ENCODE results near the gene WDR33.

- TF ChIP-seq, protein P1, sequence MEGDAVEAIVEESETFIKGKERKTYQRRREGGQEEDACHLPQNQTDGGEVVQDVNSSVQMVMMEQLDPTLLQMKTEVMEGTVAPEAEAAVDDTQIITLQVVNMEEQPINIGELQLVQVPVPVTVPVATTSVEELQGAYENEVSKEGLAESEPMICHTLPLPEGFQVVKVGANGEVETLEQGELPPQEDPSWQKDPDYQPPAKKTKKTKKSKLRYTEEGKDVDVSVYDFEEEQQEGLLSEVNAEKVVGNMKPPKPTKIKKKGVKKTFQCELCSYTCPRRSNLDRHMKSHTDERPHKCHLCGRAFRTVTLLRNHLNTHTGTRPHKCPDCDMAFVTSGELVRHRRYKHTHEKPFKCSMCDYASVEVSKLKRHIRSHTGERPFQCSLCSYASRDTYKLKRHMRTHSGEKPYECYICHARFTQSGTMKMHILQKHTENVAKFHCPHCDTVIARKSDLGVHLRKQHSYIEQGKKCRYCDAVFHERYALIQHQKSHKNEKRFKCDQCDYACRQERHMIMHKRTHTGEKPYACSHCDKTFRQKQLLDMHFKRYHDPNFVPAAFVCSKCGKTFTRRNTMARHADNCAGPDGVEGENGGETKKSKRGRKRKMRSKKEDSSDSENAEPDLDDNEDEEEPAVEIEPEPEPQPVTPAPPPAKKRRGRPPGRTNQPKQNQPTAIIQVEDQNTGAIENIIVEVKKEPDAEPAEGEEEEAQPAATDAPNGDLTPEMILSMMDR (IDR thresholded peaks at IDR 0.05): no peak
- no peak for TF ChIP-seq POLR2AphosphoS5 (IDR thresholded peaks at IDR 0.05)
- TF ChIP-seq POLR2A (IDR thresholded peaks at IDR 0.05): no peak
Observed at GRCh38 chr2:127740665-127741288, 70.2 kb downstream of the WDR33 start.
